B cell (primary cell): ENCODE data around the gene IRF7. TPM values are rescaled to one million over a fixed set of nuclear protein-coding genes. Genes with fewer than 3 reads are reported as not detected.

Experiments
- ATAC-seq: fragments of 200-7000 bp; cut with Tn5 transposase; one replicate; pipeline ENCODE4 v1.10.0; 2021; ENCODE audit warnings: low read depth, mild to moderate bottlenecking, moderate number of reproducible peaks, moderate library complexity
- CTCF ChIA-PET: fragments of 350-600 bp; sonication (Branson Sonifier 250); formaldehyde crosslinking; loops from one replicate; lab custom pipeline; 2021; ENCODE audit warnings: antibody characterized with exemption, inconsistent platforms; lab: Charles Lee
- POLR2A ChIA-PET: fragments of 350-600 bp; sonication (Branson Sonifier 250); formaldehyde crosslinking; loops from one replicate; lab custom pipeline; 2021; ENCODE audit warnings: antibody characterized with exemption; lab: Charles Lee
- DNase-seq: peaks from one replicate; pipeline ENCODE4 v3.0.0; 2013
- H2AFZ ChIP-seq: 2 replicates; pipeline ENCODE4 v1.6.1; 2012; ENCODE audit warnings: mild to moderate bottlenecking, low read depth, low read length; ENCODE audit not compliant: insufficient read depth, poor library complexity, severe bottlenecking
- H3K27ac ChIP-seq, 2 donors: 1 replicate in 1 of 2; 2 replicates in 1 of 2; pipeline ENCODE4 v1.5.1; 2012 to 2013; ENCODE audit warnings: low read length in 2 of 2, mild to moderate bottlenecking in 2 of 2, moderate library complexity in 1 of 2
- H3K27me3 ChIP-seq, 4 experiments: fragments of 200-600 bp in 1 of 4; sonication (generic) in 1 of 4; replicated peaks in 1 of 4; 1 replicate in 2 of 4; 2 replicates in 2 of 4; pipeline versions ENCODE4 v1.6.1 to v1.7.0; 2013 to 2016; ENCODE audit warnings: low read length in 3 of 4, mild to moderate bottlenecking in 2 of 4, mixed read lengths in 1 of 4, moderate library complexity in 1 of 4; ENCODE audit not compliant: insufficient read depth in 4 of 4, control insufficient read depth in 3 of 4; ENCODE audit errors: control extremely low read depth in 1 of 4
- H3K36me3 ChIP-seq, 2 experiments: replicated peaks in 1 of 2; 1 replicate in 1 of 2; 2 replicates in 1 of 2; pipeline versions ENCODE4 v1.6.1 to v1.7.1; 2013; ENCODE audit warnings: low read length in 1 of 2; ENCODE audit not compliant: insufficient read depth in 2 of 2, control insufficient read depth in 1 of 2; ENCODE audit errors: control extremely low read depth in 1 of 2, extremely low read depth in 1 of 2
- H3K4me1 ChIP-seq, 2 donors: fragments of 200-600 bp in 1 of 2; sonication (generic) in 1 of 2; 1 replicate in 1 of 2; 2 replicates in 1 of 2; pipeline versions ENCODE4 v1.5.1 to v1.6.1; 2013 to 2017; ENCODE audit warnings: low read length in 2 of 2; ENCODE audit not compliant: control insufficient read depth in 2 of 2, insufficient read depth in 2 of 2
- H3K4me2 ChIP-seq: replicated peaks from 2 replicates; pipeline ENCODE3; 2012; ENCODE audit warnings: mild to moderate bottlenecking, low read depth, low read length; ENCODE audit not compliant: poor library complexity, severe bottlenecking
- H3K4me3 ChIP-seq, 5 experiments: fragments of 200-600 bp in 1 of 5; sonication (generic) in 1 of 5; 1 replicate in 3 of 5; 2 replicates in 2 of 5; pipeline versions ENCODE4 v1.5.1 to v1.7.0; 2011 to 2016; ENCODE audit warnings: low read length in 4 of 5, mild to moderate bottlenecking in 4 of 5, low read depth in 2 of 5, control low read depth in 1 of 5, moderate library complexity in 1 of 5; ENCODE audit not compliant: insufficient read depth in 1 of 5; ENCODE audit errors: control extremely low read depth in 1 of 5, extremely low read depth in 1 of 5
- H3K79me2 ChIP-seq: fragments of 200-600 bp; sonication (generic); one replicate; pipeline ENCODE4 v1.6.0; 2016; ENCODE audit warnings: low read length; ENCODE audit not compliant: control insufficient read depth, insufficient read depth
- H3K9ac ChIP-seq: fragments of 200-600 bp; sonication (generic); 2 replicates; pipeline ENCODE4 v1.6.1; 2017; ENCODE audit warnings: mild to moderate bottlenecking, low read length, moderate library complexity
- H3K9me3 ChIP-seq, 3 donors: one replicate each; pipeline versions ENCODE4 v1.6.1 to v1.7.1; 2013; ENCODE audit warnings: low read length in 2 of 3; ENCODE audit not compliant: control insufficient read depth in 2 of 3, insufficient read depth in 1 of 3; ENCODE audit errors: control extremely low read depth in 1 of 3
- H4K20me1 ChIP-seq: 2 replicates; pipeline ENCODE4 v1.6.0; 2012; ENCODE audit warnings: mild to moderate bottlenecking, low read length; ENCODE audit not compliant: insufficient read depth, control insufficient read depth, poor library complexity, severe bottlenecking
- H3K27ac Mint-ChIP-seq: one replicate; pipeline ENCODE4 v1.8.0; 2021; ENCODE audit warnings: mixed read lengths
- H3K27me3 Mint-ChIP-seq: one replicate; pipeline ENCODE4 v1.8.0; 2021; ENCODE audit warnings: mixed read lengths
- H3K4me1 Mint-ChIP-seq: one replicate; pipeline ENCODE4 v1.8.0; 2021; ENCODE audit warnings: mixed read lengths
- H3K4me3 Mint-ChIP-seq: one replicate; pipeline ENCODE4 v1.8.0; 2021; ENCODE audit warnings: mixed read lengths
- H3K9me3 Mint-ChIP-seq: one replicate; pipeline ENCODE4 v1.8.0; 2022; ENCODE audit warnings: mixed read lengths; ENCODE audit not compliant: insufficient read depth
- EZH2 ChIP-seq: IDR thresholded peaks from 2 replicates; pipeline ENCODE4 v1.6.1; 2012; ENCODE audit warnings: borderline replicate concordance, low read depth, mild to moderate bottlenecking, moderate library complexity, low read length; ENCODE audit not compliant: insufficient read depth, poor library complexity, severe bottlenecking
- WGBS: methylation state at CpG from one replicate; pipeline ENCODE4 v1.1.5; 2013; ENCODE audit warnings: missing lambda C conversion rate; ENCODE audit not compliant: insufficient coverage; 5-methylcytosine and 5-hydroxymethylcytosine counted together
- intact Hi-C: fragments of 100-400 bp; cut with micrococcal nuclease; formaldehyde crosslinking; loops from one replicate; pipeline ENCODE4 v1.10.0; 2022
- polyA plus RNA-seq: library from polyadenylated mRNA; depleted of rRNA; stranded (reverse); fragments of >200 nt; gene quantifications from 2 replicates; pipeline ENCODE4 v1.2.3, GENCODE V29; 2012
- total RNA-seq, 2 donors: library from RNA; stranded (reverse); fragments of 120-200 nt in 1 of 2; gene quantifications; 1 replicate in 1 of 2; 2 replicates in 1 of 2; pipeline versions ENCODE4 v1.2.3 to v1.2.4, GENCODE V29; 2013 to 2022
- TF ChIP-seq, protein P1 (sequence below): fragments of 200-600 bp; IDR thresholded peaks from one replicate; pipeline ENCODE4 v1.8.0; 2022; ENCODE audit warnings: antibody characterized with exemption, mild to moderate bottlenecking

Gene IRF7
- total and polyA plus RNA-seq, 2 donors (not counting 1 experiment from before 2014, with no cell fraction given) = 136 to 184 TPM

DNA sequence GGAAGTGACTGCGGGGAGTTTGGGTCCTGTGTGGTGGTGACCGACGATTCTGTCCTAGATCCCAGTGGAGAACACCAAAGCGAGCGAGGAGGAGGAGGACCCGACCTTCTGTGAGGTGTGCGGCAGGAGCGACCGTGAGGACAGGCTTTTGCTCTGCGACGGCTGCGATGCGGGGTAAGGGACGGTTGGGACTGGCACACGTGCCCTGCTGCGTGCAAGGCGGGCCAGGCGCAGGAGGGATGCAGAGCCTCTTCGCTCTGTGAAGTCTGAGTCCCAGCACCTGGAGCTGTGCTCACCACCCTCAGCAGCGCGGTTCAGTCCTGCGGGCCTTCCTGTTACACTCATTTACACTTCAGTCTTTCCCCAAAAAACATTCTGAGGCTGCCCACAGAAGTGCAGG lies 23.2 kb downstream of the IRF7 start:
- no peaks in the 10 kb centered on the region for H3K27me3 Mint-ChIP-seq
- WGBS = 97% methylated on average over 22 of the region's 22 CpGs
- H3K27ac ChIP-seq = no peak overlapping the region

DNA sequence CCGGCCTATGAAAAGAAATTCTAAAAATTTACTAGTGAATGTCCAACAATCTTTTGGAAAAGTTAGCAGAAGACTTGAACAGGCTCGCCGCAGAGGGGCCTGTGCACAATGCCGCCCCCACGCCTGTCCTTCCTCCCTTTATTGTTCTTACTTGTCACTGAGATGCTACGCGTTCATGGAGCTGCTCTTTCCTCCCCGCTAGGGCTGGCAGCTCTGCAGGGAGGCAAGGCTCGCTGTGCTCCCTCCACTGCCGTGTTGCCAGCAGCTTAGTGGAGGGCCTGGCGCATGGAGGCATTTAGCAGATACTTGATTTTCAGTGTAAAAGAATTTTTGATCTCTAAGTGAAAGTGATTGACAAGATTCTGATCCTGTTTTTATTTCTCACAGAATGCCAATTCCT lies 24.8 kb downstream of the IRF7 start:
- TF ChIP-seq, protein P1, sequence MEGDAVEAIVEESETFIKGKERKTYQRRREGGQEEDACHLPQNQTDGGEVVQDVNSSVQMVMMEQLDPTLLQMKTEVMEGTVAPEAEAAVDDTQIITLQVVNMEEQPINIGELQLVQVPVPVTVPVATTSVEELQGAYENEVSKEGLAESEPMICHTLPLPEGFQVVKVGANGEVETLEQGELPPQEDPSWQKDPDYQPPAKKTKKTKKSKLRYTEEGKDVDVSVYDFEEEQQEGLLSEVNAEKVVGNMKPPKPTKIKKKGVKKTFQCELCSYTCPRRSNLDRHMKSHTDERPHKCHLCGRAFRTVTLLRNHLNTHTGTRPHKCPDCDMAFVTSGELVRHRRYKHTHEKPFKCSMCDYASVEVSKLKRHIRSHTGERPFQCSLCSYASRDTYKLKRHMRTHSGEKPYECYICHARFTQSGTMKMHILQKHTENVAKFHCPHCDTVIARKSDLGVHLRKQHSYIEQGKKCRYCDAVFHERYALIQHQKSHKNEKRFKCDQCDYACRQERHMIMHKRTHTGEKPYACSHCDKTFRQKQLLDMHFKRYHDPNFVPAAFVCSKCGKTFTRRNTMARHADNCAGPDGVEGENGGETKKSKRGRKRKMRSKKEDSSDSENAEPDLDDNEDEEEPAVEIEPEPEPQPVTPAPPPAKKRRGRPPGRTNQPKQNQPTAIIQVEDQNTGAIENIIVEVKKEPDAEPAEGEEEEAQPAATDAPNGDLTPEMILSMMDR = no peak
- TF ChIP-seq EZH2 = no peak
- H3K27ac ChIP-seq = no peak overlapping the region
- intact Hi-C loops = no loop called here
- CTCF ChIA-PET = interaction anchor here (0.8 kb wide), 1 partner anchor 15 kb away, joined by 4 read pairs; no protein-coding TSS in a partner anchor
- peaks cover 0 to 82% of the 10 kb centered on the region in 2 experiments for H3K36me3 ChIP-seq
- peaks cover 70% of the 10 kb centered on the region for H4K20me1 ChIP-seq
- DNase-seq (no peak), ATAC-seq (no peak)
- Mint-ChIP-seq H3K27ac (no peak overlapping the region), H3K9me3 (no peaks in the 10 kb centered on the region), H3K4me3 (no peak overlapping the region), H3K27me3 (no peaks in the 10 kb centered on the region), H3K4me1 (no peaks in the 10 kb centered on the region)
- no peak overlapping the region for H3K4me3 ChIP-seq
- H3K79me2 ChIP-seq = peaks cover 47% of the 10 kb centered on the region
- no peak overlapping the region for H2AFZ ChIP-seq
- no peaks in the 10 kb centered on the region for H3K4me1 ChIP-seq
- POLR2A ChIA-PET = no interaction called here
- H3K4me2 ChIP-seq = no peak overlapping the region
- H3K9ac ChIP-seq = no peak overlapping the region
- no peaks in the 10 kb centered on the region for H3K27me3 ChIP-seq
- no peaks in the 10 kb centered on the region for H3K9me3 ChIP-seq
- 85% methylated on average over 8 of the region's 11 CpGs for WGBS

More for the DNA sequence above, 23.2 kb downstream of the IRF7 start:
- Histone ChIP-seq H4K20me1 (peaks cover 69% of the 10 kb centered on the region), H3K9ac (no peak overlapping the region), H3K36me3 (peaks cover 0 to 84% of the 10 kb centered on the region in 2 experiments), H2AFZ (no peak overlapping the region), H3K4me1 (no peaks in the 10 kb centered on the region), H3K9me3 (no peaks in the 10 kb centered on the region), H3K4me3 (no peak overlapping the region), H3K79me2 (peaks cover 44% of the 10 kb centered on the region), H3K27me3 (no peaks in the 10 kb centered on the region), H3K4me2 (no peak overlapping the region)
- DNase-seq = no peak
- ChIA-PET POLR2A (no interaction called here), CTCF (no interaction called here)
- no peaks in the 10 kb centered on the region for H3K4me1 Mint-ChIP-seq
- TF ChIP-seq EZH2 = no peak
- TF ChIP-seq, protein P1 = no peak
- intact Hi-C loops = no loop called here
- H3K27ac Mint-ChIP-seq = no peak overlapping the region
- H3K9me3 Mint-ChIP-seq = no peaks in the 10 kb centered on the region
- no peak for ATAC-seq
- H3K4me3 Mint-ChIP-seq = no peak overlapping the region
